HG03575 (cell line): Measurements from ENCODE around the gene TBXT.
A peak's percentile ranks its signal among the peaks of the same experiment; 100 is the strongest.
"Not testable (repeated sequence)": the region's sequence is repeated elsewhere in the genome, so short reads cannot be mapped to it uniquely, and the experiment has no call there.

Source experiments
- ATAC-seq: cut with Tn5 transposase; IDR thresholded peaks from one replicate; pipeline ENCODE4 v1.9.1; 2021; ENCODE audit not compliant: unreplicated experiment, insufficient number of reproducible peaks, low FRiP score; ENCODE audit errors: extremely low read depth

TBXT gene

GRCh38 chr6:166167801-166168615 lies at the start of gene TBXT:
TSS of gene TBXT (minus strand) at chr6:166167851. CDS start at chr6:166167591, 260 bp downstream.
- ATAC-seq, result no peak

GRCh38 chr6:166207284-166207561 lies 39.6 kb upstream of the TBXT start:
- ATAC-seq, result no peak

GRCh38 chr6:166206510-166207283 lies 39.0 kb upstream of the TBXT start:
- no peak for ATAC-seq

- no peak for ATAC-seq
These were observed 38.4 kb upstream of the TBXT start for GRCh38 chr6:166206066-166206465.

GRCh38 chr6:166204852-166205650 lies 37.4 kb upstream of the TBXT start:
- no peak for ATAC-seq

- ATAC-seq, result no peak
These were observed 36.1 kb upstream of the TBXT start for GRCh38 chr6:166203641-166204222.

- ATAC-seq, result no peak
These were observed 35.5 kb upstream of the TBXT start for GRCh38 chr6:166203003-166203640.

- peak; percentile 72 for ATAC-seq
These were observed 34.7 kb upstream of the TBXT start for GRCh38 chr6:166202321-166202733.

GRCh38 chr6:166201878-166202277 lies 34.2 kb upstream of the TBXT start:
- peak; percentile 6 for ATAC-seq

GRCh38 chr6:166197361-166197760 lies 29.7 kb upstream of the TBXT start:
- ATAC-seq, result no peak

GRCh38 chr6:166195860-166196238 lies 28.2 kb upstream of the TBXT start:
- ATAC-seq, result no peak

- ATAC-seq, result no peak
These were observed 27.5 kb upstream of the TBXT start for GRCh38 chr6:166194914-166195859.

GRCh38 chr6:166192557-166192956 lies 24.9 kb upstream of the TBXT start:
- ATAC-seq, result no peak

GRCh38 chr6:166192136-166192535 lies 24.5 kb upstream of the TBXT start:
- ATAC-seq, result no peak

GRCh38 chr6:166179704-166180103 lies 12.1 kb upstream of the TBXT start:
- ATAC-seq, result no peak

GRCh38 chr6:166176106-166176505 lies 8.5 kb upstream of the TBXT start:
- ATAC-seq, result no peak

- not testable (repeated sequence) for ATAC-seq
These were observed 7.4 kb upstream of the TBXT start for GRCh38 chr6:166175093-166175492.

GRCh38 chr6:166174031-166174430 lies 6.4 kb upstream of the TBXT start:
- ATAC-seq, result no peak
